Measurements from ENCODE around the gene EFCAB12. TPM values are rescaled to one million over a fixed set of nuclear protein-coding genes. Genes with fewer than 3 reads are reported as not detected.

EFCAB12 gene
- total and polyA plus RNA-seq, 2 of the 8 experiments (the other 6 are each of a cell fraction or from before 2014, with no cell fraction given), result 0.60 to 0.99 TPM

DNA sequence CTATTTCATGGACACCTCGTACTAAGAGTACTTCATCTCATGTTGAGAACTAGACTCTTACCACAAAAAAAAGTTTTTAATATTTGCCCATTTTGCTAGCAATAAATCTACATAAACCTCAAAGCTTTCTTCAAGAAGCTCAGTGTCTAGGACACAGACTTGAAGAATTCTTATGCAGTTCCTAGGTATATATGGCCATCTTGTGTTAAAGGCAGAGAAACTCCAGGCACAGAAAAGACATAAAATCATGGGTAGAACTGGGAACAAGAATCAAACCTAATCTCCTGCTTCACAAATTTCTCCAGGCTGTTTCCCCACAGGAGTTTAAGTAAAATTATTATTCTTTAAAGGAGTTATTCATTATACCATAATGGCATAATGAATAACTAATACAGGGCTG, 6.9 kb upstream of the EFCAB12 start (continued):
- TF ChIP-seq CTCF (IDR thresholded peaks at IDR 0.05; ENCODE audit: control extremely low read depth in 1 of 3, insufficient read depth in 1 of 3, low read depth in 1 of 3, low read length in 3 of 3), result no peak
- TF ChIP-seq SP2 (IDR thresholded peaks at IDR 0.05; ENCODE audit: low read length), result no peak

Measured in H1 (cell line).